ENCODE measurements around the gene RAPGEFL1.

- TF ChIP-seq CTCF (IDR thresholded peaks at IDR 0.05; ENCODE audit: insufficient read depth, low read depth, low read length) (no peak), EZH2 (IDR thresholded peaks at IDR 0.05; ENCODE audit: insufficient read depth, low read length) (no peak)
These were observed 37.7 kb upstream of the RAPGEFL1 start for GRCh38 chr17:40139566-40140058.

All from astrocyte (in vitro differentiated cells and primary cell).